Activated naive CD8-positive, alpha-beta T cell treated with anti-CD3 and anti-CD28 coated beads, Interleukin-2, amount 10 ng/mL, durations not matched to agents 7 days and 5 days (primary cell): ENCODE data around the gene GRB14. TPM values are rescaled to one million over a fixed set of nuclear protein-coding genes. Genes with fewer than 3 reads are reported as not detected.
"Not testable (repeated sequence)": the region's sequence is repeated elsewhere in the genome, so short reads cannot be mapped to it uniquely, and the experiment has no call there.

Experiments
- ATAC-seq: fragments of 150-1000 bp; cut with Tn5 transposase; one replicate; pipeline ENCODE4 v1.10.0; 2021; ENCODE audit warnings: low read depth, moderate library complexity
- POLR2A ChIA-PET: fragments of 350-600 bp; sonication (Branson Sonifier 250); formaldehyde crosslinking; loops from one replicate; lab custom pipeline; 2021; ENCODE audit warnings: antibody characterized with exemption; lab: Charles Lee
- DNase-seq: peaks from one replicate; pipeline ENCODE4 v3.0.0; 2021
- H3K27ac Mint-ChIP-seq: one replicate; pipeline ENCODE4 v1.8.0; 2022; ENCODE audit warnings: mild to moderate bottlenecking, mixed read lengths
- H3K27me3 Mint-ChIP-seq: one replicate; pipeline ENCODE4 v1.8.0; 2022; ENCODE audit warnings: mild to moderate bottlenecking, moderate library complexity, mixed read lengths
- H3K36me3 Mint-ChIP-seq: one replicate; pipeline ENCODE4 v1.8.0; 2021; ENCODE audit warnings: mild to moderate bottlenecking, mixed read lengths
- H3K4me1 Mint-ChIP-seq: one replicate; pipeline ENCODE4 v1.8.0; 2021; ENCODE audit warnings: mixed read lengths
- H3K4me3 Mint-ChIP-seq: one replicate; pipeline ENCODE4 v1.8.0; 2022; ENCODE audit warnings: mild to moderate bottlenecking, moderate library complexity, mixed read lengths
- H3K9me3 Mint-ChIP-seq: one replicate; pipeline ENCODE4 v1.8.0; 2021; ENCODE audit warnings: mixed read lengths
- total RNA-seq, 2 experiments: library from RNA; stranded (reverse); gene quantifications; one replicate each; pipeline ENCODE4 v1.2.3, GENCODE V29; 2021

The GRB14 gene
- total RNA-seq, 2 experiments from 2014 or later = not detected

GRCh38 chr2:164561991-164562390, 59.3 kb downstream of the GRB14 start:
- H3K4me3 Mint-ChIP-seq = no peak overlapping the region
- H3K36me3 Mint-ChIP-seq = no peaks in the 10 kb centered on the region
- POLR2A ChIA-PET = no interaction called here

GRCh38 chr2:164561416-164561815, 59.9 kb downstream of the GRB14 start:
- H3K27ac Mint-ChIP-seq = no peak overlapping the region
- POLR2A ChIA-PET = no interaction called here
- H3K9me3 Mint-ChIP-seq = no peaks in the 10 kb centered on the region
- no peaks in the 10 kb centered on the region for H3K36me3 Mint-ChIP-seq
- H3K27me3 Mint-ChIP-seq = peaks cover 2% of the 10 kb centered on the region
- no peak overlapping the region for H3K4me3 Mint-ChIP-seq
- H3K4me1 Mint-ChIP-seq = no peaks in the 10 kb centered on the region
- no peak for ATAC-seq
- no peak for DNase-seq

More at GRCh38 chr2:164561991-164562390, 59.3 kb downstream of the GRB14 start:
- no peaks in the 10 kb centered on the region for H3K9me3 Mint-ChIP-seq
- DNase-seq (no peak), ATAC-seq (no peak)
- no peak overlapping the region for H3K27ac Mint-ChIP-seq
- H3K4me1 Mint-ChIP-seq = no peaks in the 10 kb centered on the region
- peaks cover 2% of the 10 kb centered on the region for H3K27me3 Mint-ChIP-seq

- Mint-ChIP-seq H3K9me3 (no peaks in the 10 kb centered on the region), H3K4me3 (no peak overlapping the region), H3K27ac (no peak overlapping the region), H3K36me3 (no peaks in the 10 kb centered on the region), H3K4me1 (no peaks in the 10 kb centered on the region), H3K27me3 (peaks cover 2% of the 10 kb centered on the region)
- POLR2A ChIA-PET = no interaction called here
- DNase-seq (no peak), ATAC-seq (no peak)
These were observed 60.4 kb downstream of the GRB14 start for GRCh38 chr2:164560902-164561301.

GRCh38 chr2:164560181-164560792, 61.0 kb downstream of the GRB14 start:
- no peak for DNase-seq
- no peak for ATAC-seq
- no peak overlapping the region for H3K27ac Mint-ChIP-seq
- H3K36me3 Mint-ChIP-seq = no peaks in the 10 kb centered on the region
- POLR2A ChIA-PET = no interaction called here
- H3K27me3 Mint-ChIP-seq = peaks cover 2% of the 10 kb centered on the region
- no peaks in the 10 kb centered on the region for H3K4me1 Mint-ChIP-seq
- no peaks in the 10 kb centered on the region for H3K9me3 Mint-ChIP-seq
- H3K4me3 Mint-ChIP-seq = no peak overlapping the region

- H3K27ac Mint-ChIP-seq = no peak overlapping the region
- POLR2A ChIA-PET = no interaction called here
- H3K36me3 Mint-ChIP-seq = no peaks in the 10 kb centered on the region
- no peaks in the 10 kb centered on the region for H3K9me3 Mint-ChIP-seq
- ATAC-seq (no peak), DNase-seq (no peak)
- no peak overlapping the region for H3K4me3 Mint-ChIP-seq
- H3K27me3 Mint-ChIP-seq = peaks cover 2% of the 10 kb centered on the region
- H3K4me1 Mint-ChIP-seq = no peaks in the 10 kb centered on the region
These were observed 62.8 kb downstream of the GRB14 start for GRCh38 chr2:164558450-164558849.

- DNase-seq = no peak
- H3K4me1 Mint-ChIP-seq = no peaks in the 10 kb centered on the region
- H3K4me3 Mint-ChIP-seq = no peak overlapping the region
- no peaks in the 10 kb centered on the region for H3K36me3 Mint-ChIP-seq
- H3K27me3 Mint-ChIP-seq = peaks cover 2% of the 10 kb centered on the region
- H3K9me3 Mint-ChIP-seq = peaks cover 2% of the 10 kb centered on the region
- POLR2A ChIA-PET = no interaction called here
- H3K27ac Mint-ChIP-seq = no peak overlapping the region
- ATAC-seq = no peak
These were observed 66.8 kb downstream of the GRB14 start for GRCh38 chr2:164554487-164554886.

GRCh38 chr2:164551519-164551918, 69.8 kb downstream of the GRB14 start:
- Mint-ChIP-seq H3K4me1 (no peaks in the 10 kb centered on the region), H3K4me3 (no peak overlapping the region), H3K9me3 (peaks cover 2% of the 10 kb centered on the region), H3K27ac (no peak overlapping the region), H3K36me3 (no peaks in the 10 kb centered on the region), H3K27me3 (no peaks in the 10 kb centered on the region)
- POLR2A ChIA-PET = no interaction called here
- ATAC-seq (no peak), DNase-seq (no peak)

- H3K27ac Mint-ChIP-seq, H3K9me3 Mint-ChIP-seq, H3K27me3 Mint-ChIP-seq, H3K4me3 Mint-ChIP-seq, DNase-seq, H3K4me1 Mint-ChIP-seq, ATAC-seq, POLR2A ChIA-PET, H3K36me3 Mint-ChIP-seq: not testable (repeated sequence)
These were observed 71.6 kb downstream of the GRB14 start for GRCh38 chr2:164549705-164550104.

GRCh38 chr2:164545484-164545883, 75.8 kb downstream of the GRB14 start:
- Mint-ChIP-seq H3K27me3 (no peaks in the 10 kb centered on the region), H3K4me3 (no peak overlapping the region), H3K9me3 (peaks cover 2% of the 10 kb centered on the region), H3K4me1 (no peaks in the 10 kb centered on the region), H3K27ac (no peak overlapping the region), H3K36me3 (no peaks in the 10 kb centered on the region)
- DNase-seq = no peak
- POLR2A ChIA-PET = no interaction called here
- no peak for ATAC-seq

- Mint-ChIP-seq H3K27ac (no peak overlapping the region), H3K27me3 (no peaks in the 10 kb centered on the region), H3K9me3 (no peaks in the 10 kb centered on the region), H3K4me1 (no peaks in the 10 kb centered on the region), H3K36me3 (no peaks in the 10 kb centered on the region), H3K4me3 (no peak overlapping the region)
- POLR2A ChIA-PET = no interaction called here
- ATAC-seq (no peak), DNase-seq (no peak)
These were observed 78.7 kb downstream of the GRB14 start for GRCh38 chr2:164542581-164543021.

- H3K9me3 Mint-ChIP-seq = no peaks in the 10 kb centered on the region
- no peaks in the 10 kb centered on the region for H3K27me3 Mint-ChIP-seq
- no peak overlapping the region for H3K4me3 Mint-ChIP-seq
- H3K27ac Mint-ChIP-seq = no peak overlapping the region
- POLR2A ChIA-PET = no interaction called here
- ATAC-seq (no peak), DNase-seq (no peak)
- no peaks in the 10 kb centered on the region for H3K36me3 Mint-ChIP-seq
- H3K4me1 Mint-ChIP-seq = no peaks in the 10 kb centered on the region
These were observed 82.9 kb downstream of the GRB14 start for GRCh38 chr2:164538240-164538866.

GRCh38 chr2:164535280-164536025, 85.8 kb downstream of the GRB14 start:
- Mint-ChIP-seq H3K27ac (no peak overlapping the region), H3K36me3 (no peaks in the 10 kb centered on the region), H3K9me3 (no peaks in the 10 kb centered on the region), H3K27me3 (no peaks in the 10 kb centered on the region), H3K4me1 (no peaks in the 10 kb centered on the region), H3K4me3 (no peak overlapping the region)
- DNase-seq = no peak
- ATAC-seq = no peak
- POLR2A ChIA-PET = no interaction called here

GRCh38 chr2:164530464-164530863, 90.8 kb downstream of the GRB14 start:
- Mint-ChIP-seq H3K27ac (no peak overlapping the region), H3K36me3 (no peaks in the 10 kb centered on the region), H3K4me1 (no peaks in the 10 kb centered on the region), H3K4me3 (no peak overlapping the region), H3K9me3 (no peaks in the 10 kb centered on the region), H3K27me3 (no peaks in the 10 kb centered on the region)
- ATAC-seq (no peak), DNase-seq (no peak)
- POLR2A ChIA-PET = no interaction called here

GRCh38 chr2:164523726-164524125, 97.6 kb downstream of the GRB14 start:
- no peak overlapping the region for H3K4me3 Mint-ChIP-seq
- no peaks in the 10 kb centered on the region for H3K9me3 Mint-ChIP-seq
- no peak overlapping the region for H3K27ac Mint-ChIP-seq
- no peak for DNase-seq
- H3K4me1 Mint-ChIP-seq = no peaks in the 10 kb centered on the region
- POLR2A ChIA-PET = no interaction called here
- H3K27me3 Mint-ChIP-seq = no peaks in the 10 kb centered on the region
- no peak for ATAC-seq
- no peaks in the 10 kb centered on the region for H3K36me3 Mint-ChIP-seq
